ENCODE measurements around the gene MTMR2.
"Not testable (repeated sequence)": the region's sequence is repeated elsewhere in the genome, so short reads cannot be mapped to it uniquely, and the experiment has no call there.

MTMR2 gene

DNA sequence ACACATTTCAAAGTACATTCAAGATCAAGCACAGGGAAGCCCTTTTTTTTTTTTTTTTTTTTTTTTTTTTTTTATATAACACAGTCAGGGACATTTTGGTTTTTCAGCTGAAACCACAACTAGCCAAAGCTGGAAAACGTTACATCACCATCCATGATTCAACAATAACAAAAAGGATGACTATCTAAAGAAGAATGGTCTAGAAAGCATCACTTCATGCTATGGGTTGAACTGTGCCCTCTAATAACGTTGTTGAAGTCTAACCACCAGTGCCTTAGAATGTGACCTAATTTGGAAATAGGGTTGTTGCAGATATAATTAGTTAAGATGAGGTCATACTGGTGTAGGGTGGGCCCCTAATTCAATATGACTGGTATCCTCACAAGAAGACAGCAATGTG is 46.6 kb downstream of the MTMR2 start:
- no peak for TF ChIP-seq CTCF (conservative IDR thresholded peaks at IDR 0.05; ENCODE audit: low read depth, low read length)
- peak; percentile 99 for DNase-seq (ENCODE audit: low read depth)
- H3K4me3 ChIP-seq (ENCODE audit: low read depth, low read length) = no peak overlapping the region

GRCh38 chr11:95870877-95871276 is 53.0 kb downstream of the MTMR2 start:
- not testable (repeated sequence) for DNase-seq (ENCODE audit: low read depth); H3K4me3 ChIP-seq (ENCODE audit: low read depth, low read length)

DNA sequence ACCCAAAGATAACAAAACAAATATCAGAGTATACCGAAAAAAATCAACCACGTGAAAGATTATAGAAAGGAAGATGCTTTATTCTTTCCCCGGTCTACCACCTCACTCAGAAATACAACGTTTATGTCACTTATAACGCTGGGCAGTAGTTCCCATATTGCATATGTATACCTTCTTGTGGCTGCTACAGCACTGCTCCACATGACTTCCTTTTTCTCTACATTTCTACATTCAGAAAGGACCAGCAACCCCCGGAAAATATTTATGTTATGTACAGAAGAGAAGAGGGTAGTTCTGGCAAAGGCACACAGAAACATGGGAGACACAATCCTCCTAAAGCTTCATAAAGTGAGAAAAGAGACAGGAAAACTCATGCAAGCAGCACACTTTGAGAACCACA is 56.8 kb downstream of the MTMR2 start:
- DNase-seq (ENCODE audit: low read depth) = no peak

GRCh38 chr11:95863486-95864140 is 60.3 kb downstream of the MTMR2 start:
- TF ChIP-seq CTCF (conservative IDR thresholded peaks at IDR 0.05; ENCODE audit: low read depth, low read length) = no peak
- peak; percentile 89 for DNase-seq (ENCODE audit: low read depth)
- no peak overlapping the region for H3K4me3 ChIP-seq (ENCODE audit: low read depth, low read length)

More for the DNA sequence above, 56.8 kb downstream of the MTMR2 start:
- no peak for TF ChIP-seq CTCF (conservative IDR thresholded peaks at IDR 0.05; ENCODE audit: low read depth, low read length)
- no peak overlapping the region for H3K4me3 ChIP-seq (ENCODE audit: low read depth, low read length)

DNA sequence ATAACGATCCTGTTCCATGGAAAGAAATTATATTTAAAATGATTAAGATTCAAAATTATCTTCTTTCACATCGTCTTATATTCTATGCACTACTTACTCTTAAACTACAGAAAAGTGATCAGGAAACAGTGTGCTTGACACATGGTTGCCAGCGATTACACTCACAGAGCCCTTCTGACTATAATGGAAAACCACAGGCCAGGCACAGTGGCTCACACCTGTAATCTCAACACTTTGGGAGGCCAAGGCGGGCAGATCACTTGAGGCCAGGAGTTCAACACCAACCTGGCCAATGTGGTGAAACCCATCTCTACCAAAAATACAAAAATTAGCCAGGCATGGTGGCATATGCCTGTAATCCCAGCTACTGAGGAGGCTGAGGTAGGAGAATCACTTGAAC is 63.9 kb downstream of the MTMR2 start:
- DNase-seq (ENCODE audit: low read depth); H3K4me3 ChIP-seq (ENCODE audit: low read depth, low read length): not testable (repeated sequence)

DNA sequence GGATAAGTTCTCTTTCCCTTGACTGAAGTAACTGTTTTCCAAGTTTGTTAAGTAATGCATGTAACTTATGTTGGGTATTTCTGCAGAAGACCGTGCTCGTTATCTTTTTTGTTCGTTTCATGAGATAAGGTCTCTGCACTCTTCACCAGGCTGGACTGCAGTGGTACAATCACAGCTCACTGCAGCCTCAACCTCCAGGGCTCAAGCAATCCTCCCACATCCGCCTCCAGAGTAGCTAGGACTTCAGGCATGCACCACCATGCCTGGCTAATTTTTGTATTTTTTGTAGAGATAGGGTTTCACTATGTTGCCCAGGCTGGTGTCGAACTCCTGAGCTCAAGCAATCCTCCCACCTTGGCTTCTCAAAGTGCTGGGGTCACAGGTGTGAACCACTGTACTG is 69.5 kb downstream of the MTMR2 start:
- not testable (repeated sequence) for DNase-seq (ENCODE audit: low read depth)

GRCh38 chr11:95853862-95854261 is 70.0 kb downstream of the MTMR2 start:
- no peak overlapping the region for H3K4me3 ChIP-seq (ENCODE audit: low read depth, low read length)
- no peak for TF ChIP-seq CTCF (conservative IDR thresholded peaks at IDR 0.05; ENCODE audit: low read depth, low read length)
- no peak for DNase-seq (ENCODE audit: low read depth)

More for the DNA sequence above, 69.5 kb downstream of the MTMR2 start:
- not testable (repeated sequence) for H3K4me3 ChIP-seq (ENCODE audit: low read depth, low read length)

GRCh38 chr11:95853138-95853537 is 70.8 kb downstream of the MTMR2 start:
- no peak for DNase-seq (ENCODE audit: low read depth)
- no peak for TF ChIP-seq CTCF (conservative IDR thresholded peaks at IDR 0.05; ENCODE audit: low read depth, low read length)
- H3K4me3 ChIP-seq (ENCODE audit: low read depth, low read length) = no peak overlapping the region

DNA sequence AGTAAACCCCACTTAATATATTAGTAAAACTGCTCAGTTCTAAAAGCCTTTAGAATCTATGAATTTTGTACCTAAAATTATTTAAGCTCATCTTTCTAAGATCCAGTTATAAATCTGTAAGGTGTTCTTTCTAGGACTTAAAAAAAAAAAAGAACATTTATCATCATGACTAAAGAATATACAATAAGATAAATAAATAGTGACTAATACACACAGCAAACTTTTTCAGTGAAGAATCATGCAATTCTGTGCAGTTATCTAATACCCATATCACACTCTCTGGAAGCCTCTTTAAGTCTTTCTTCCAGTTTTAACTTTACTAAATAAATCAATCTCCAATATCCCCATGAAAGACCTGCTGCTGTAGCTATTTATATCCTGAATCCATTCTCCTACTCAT is 73.8 kb downstream of the MTMR2 start:
- DNase-seq (ENCODE audit: low read depth) = no peak
- no peak overlapping the region for H3K4me3 ChIP-seq (ENCODE audit: low read depth, low read length)
- TF ChIP-seq CTCF (conservative IDR thresholded peaks at IDR 0.05; ENCODE audit: low read depth, low read length) = no peak

Data from choroid plexus epithelial cell (primary cell).